Activated CD4-positive, alpha-beta T cell treated with anti-CD3 and anti-CD28 coated beads, Interleukin-2, amount 10 ng/mL, durations not matched to agents 7 days and 5 days (primary cell): ENCODE results near the gene MAMLD1. TPM values are rescaled to one million over a fixed set of nuclear protein-coding genes. Genes with fewer than 3 reads are reported as not detected.
A peak's percentile ranks its signal among the peaks of the same experiment; 100 is the strongest.

Source experiments
- CTCF ChIA-PET: fragments of 350-600 bp; sonication (Branson Sonifier 250); formaldehyde crosslinking; loops from one replicate; lab custom pipeline; 2021; ENCODE audit warnings: antibody characterized with exemption; lab: Charles Lee
- POLR2A ChIA-PET: fragments of 350-600 bp; sonication (Branson Sonifier 250); formaldehyde crosslinking; loops from one replicate; lab custom pipeline; 2021; ENCODE audit warnings: antibody characterized with exemption; lab: Charles Lee
- DNase-seq: peaks from one replicate; pipeline ENCODE4 v3.0.0-alpha.2; 2020
- H3K27ac Mint-ChIP-seq: one replicate; pipeline ENCODE4 v1.8.0; 2021; ENCODE audit warnings: mild to moderate bottlenecking, moderate library complexity, mixed read lengths
- H3K27me3 Mint-ChIP-seq: one replicate; pipeline ENCODE4 v1.8.0; 2021; ENCODE audit warnings: mixed read lengths
- H3K36me3 Mint-ChIP-seq: one replicate; pipeline ENCODE4 v1.8.0; 2021; ENCODE audit warnings: low read depth, mixed read lengths
- H3K4me1 Mint-ChIP-seq: one replicate; pipeline ENCODE4 v1.8.0; 2021; ENCODE audit warnings: mixed read lengths
- H3K4me3 Mint-ChIP-seq: one replicate; pipeline ENCODE4 v1.8.0; 2021; ENCODE audit warnings: mild to moderate bottlenecking, moderate library complexity, mixed read lengths
- H3K9me3 Mint-ChIP-seq: one replicate; pipeline ENCODE4 v1.8.0; 2021; ENCODE audit warnings: mixed read lengths
- total RNA-seq, 2 experiments: library from RNA; stranded (reverse); gene quantifications; one replicate each; pipeline ENCODE4 v1.2.3, GENCODE V29; 2021

The MAMLD1 gene, protein sequence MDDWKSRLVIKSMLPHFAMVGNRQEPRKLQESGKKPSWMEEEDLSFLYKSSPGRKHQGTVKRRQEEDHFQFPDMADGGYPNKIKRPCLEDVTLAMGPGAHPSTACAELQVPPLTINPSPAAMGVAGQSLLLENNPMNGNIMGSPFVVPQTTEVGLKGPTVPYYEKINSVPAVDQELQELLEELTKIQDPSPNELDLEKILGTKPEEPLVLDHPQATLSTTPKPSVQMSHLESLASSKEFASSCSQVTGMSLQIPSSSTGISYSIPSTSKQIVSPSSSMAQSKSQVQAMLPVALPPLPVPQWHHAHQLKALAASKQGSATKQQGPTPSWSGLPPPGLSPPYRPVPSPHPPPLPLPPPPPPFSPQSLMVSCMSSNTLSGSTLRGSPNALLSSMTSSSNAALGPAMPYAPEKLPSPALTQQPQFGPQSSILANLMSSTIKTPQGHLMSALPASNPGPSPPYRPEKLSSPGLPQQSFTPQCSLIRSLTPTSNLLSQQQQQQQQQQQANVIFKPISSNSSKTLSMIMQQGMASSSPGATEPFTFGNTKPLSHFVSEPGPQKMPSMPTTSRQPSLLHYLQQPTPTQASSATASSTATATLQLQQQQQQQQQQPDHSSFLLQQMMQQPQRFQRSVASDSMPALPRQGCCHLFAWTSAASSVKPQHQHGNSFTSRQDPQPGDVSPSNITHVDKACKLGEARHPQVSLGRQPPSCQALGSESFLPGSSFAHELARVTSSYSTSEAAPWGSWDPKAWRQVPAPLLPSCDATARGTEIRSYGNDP
- total RNA-seq = 1 to 10 TPM; 2.4 to 3.4 TPM

DNA sequence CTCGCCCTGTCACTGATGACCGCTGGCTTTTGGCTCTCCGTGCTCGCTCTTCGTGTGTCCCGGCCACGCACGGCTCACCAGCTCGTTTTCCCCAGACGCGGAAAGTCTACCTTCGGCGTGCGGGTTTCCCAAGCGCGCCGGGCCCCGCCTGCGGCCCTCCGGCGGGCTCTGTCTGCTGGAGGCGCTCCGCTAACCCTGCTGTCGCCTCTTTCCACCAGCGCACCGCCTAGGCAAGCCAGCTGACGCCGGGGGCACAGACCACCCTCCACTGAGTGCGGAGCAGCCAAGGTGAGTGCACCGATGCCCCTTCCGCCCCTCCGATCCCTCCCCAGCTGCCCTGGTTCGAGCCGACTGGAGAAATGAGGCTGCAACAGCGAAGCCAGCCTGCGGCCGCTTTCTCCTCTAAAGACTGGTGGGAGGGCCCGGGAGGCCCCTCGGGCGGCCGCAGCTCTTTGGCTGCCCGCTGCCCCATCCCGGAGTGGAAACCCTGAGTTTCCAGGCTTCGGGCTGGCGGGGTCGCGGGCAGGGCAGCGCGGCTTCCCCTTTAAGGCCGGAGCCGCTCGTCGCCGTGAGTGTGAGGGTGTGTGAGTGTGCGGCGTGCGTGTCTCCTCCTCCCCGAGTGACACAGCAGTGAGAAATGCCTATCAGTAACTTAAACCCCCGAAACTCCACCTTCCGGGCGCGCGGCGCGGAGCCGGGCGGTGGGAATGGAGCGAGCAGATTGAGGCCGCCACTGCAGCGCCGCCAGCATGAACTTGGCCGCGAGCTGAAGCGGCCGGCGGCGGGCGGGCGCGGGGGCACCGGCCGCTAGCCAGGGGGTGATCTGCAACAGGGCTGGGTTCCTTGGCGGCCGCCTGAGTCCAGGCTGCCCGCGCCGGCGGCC lies at the start of gene MAMLD1:
Gene MAMLD1, plus strand, starts transcription at position 719 of the 883 bp plus-strand sequence. CDS start 82,200 bp downstream, outside the sequence.
- Mint-ChIP-seq H3K36me3 (no peaks in the 10 kb centered on the region), H3K9me3 (no peaks in the 10 kb centered on the region), H3K27ac (peak within 1 kb of the TSS; percentile 36), H3K4me3 (peak within 1 kb of the TSS; percentile 73), H3K4me1 (peaks cover 32% of the 10 kb centered on the region), H3K27me3 (peaks cover 37% of the 10 kb centered on the region)
- DNase-seq = peak; percentile 65
- ChIA-PET POLR2A (no interaction called here), CTCF (interaction anchor here (1.0 kb wide), 1 partner anchor 145 kb away, joined by 3 read pairs; no protein-coding TSS in a partner anchor)

DNA sequence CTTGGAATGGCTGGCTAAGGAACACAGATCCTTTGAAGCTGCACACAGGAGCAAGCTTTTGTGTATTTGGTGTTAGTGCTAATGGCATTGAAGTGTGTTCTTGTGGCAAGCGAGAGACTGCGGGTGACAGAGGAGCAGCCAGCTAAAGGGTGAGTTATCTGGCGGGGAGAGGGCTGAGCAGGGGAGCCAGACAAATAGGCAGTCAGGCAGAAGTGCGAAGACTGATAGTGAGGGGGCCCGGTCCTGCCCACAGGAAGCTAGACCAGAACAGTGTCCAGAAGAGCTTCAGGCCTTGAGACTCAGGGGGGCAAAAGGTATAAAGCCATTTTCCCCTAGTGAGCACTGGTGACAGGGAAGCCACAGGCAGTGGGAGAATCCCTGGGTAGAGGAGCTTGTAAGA lies 49.6 kb upstream of the MAMLD1 start:
- DNase-seq = no peak
- H3K4me3 Mint-ChIP-seq = no peak overlapping the region
- ChIA-PET POLR2A (no interaction called here), CTCF (no interaction called here)
- H3K27me3 Mint-ChIP-seq = no peaks in the 10 kb centered on the region
- H3K4me1 Mint-ChIP-seq = peaks cover 6% of the 10 kb centered on the region
- no peak overlapping the region for H3K27ac Mint-ChIP-seq
- H3K36me3 Mint-ChIP-seq = no peaks in the 10 kb centered on the region
- no peaks in the 10 kb centered on the region for H3K9me3 Mint-ChIP-seq

DNA sequence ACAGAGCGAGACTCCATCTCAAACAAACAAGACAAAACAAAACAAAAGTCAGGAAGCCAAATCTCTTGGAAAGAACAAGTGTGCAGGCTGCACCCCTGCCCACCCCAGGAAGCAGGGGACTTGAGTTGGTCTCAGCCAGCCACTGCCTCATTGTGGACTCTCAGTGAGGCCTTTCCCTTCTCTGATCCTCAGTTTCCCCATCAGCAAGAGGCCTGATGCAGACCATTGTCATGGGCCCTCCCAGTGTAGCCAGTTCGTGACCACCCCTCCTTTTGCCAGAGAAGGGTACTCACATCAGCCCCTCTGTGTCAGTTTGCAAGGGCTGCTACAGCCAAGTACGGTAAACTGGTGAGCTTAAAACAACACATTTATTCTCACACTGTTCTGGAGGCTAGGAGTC lies 48.9 kb upstream of the MAMLD1 start:
- no peak for DNase-seq
- H3K36me3 Mint-ChIP-seq = no peaks in the 10 kb centered on the region
- POLR2A ChIA-PET = no interaction called here
- no peaks in the 10 kb centered on the region for H3K27me3 Mint-ChIP-seq
- peaks cover 2% of the 10 kb centered on the region for H3K4me1 Mint-ChIP-seq
- H3K4me3 Mint-ChIP-seq = no peak overlapping the region
- H3K27ac Mint-ChIP-seq = no peak overlapping the region
- H3K9me3 Mint-ChIP-seq = no peaks in the 10 kb centered on the region
- CTCF ChIA-PET = no interaction called here

DNA sequence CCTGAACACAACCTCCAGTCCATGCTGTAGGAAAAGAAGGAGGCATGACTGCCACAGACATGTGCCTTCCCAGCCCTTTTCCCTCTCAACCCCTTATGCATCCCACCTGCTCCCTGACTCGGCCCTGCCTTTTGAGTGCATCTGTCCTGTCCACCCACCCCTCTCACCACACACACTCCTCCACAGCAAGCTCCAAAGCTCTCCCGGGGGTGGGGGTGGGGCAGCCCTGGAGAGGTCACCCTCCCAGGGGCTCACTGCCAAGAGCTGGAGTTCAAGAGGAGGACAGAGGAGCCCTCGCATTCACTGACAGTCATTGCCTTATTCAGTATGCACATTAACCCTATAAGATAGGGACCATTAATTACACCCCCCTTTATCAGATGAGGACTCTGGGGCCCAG lies 46.6 kb upstream of the MAMLD1 start:
- H3K4me3 Mint-ChIP-seq = no peak overlapping the region
- ChIA-PET POLR2A (no interaction called here), CTCF (interaction anchor here (1.1 kb wide), 1 partner anchor 10 kb away, joined by 3 read pairs; no protein-coding TSS in a partner anchor)
- no peaks in the 10 kb centered on the region for H3K27me3 Mint-ChIP-seq
- no peaks in the 10 kb centered on the region for H3K36me3 Mint-ChIP-seq
- no peaks in the 10 kb centered on the region for H3K4me1 Mint-ChIP-seq
- H3K27ac Mint-ChIP-seq = no peak overlapping the region
- no peak for DNase-seq
- no peaks in the 10 kb centered on the region for H3K9me3 Mint-ChIP-seq

DNA sequence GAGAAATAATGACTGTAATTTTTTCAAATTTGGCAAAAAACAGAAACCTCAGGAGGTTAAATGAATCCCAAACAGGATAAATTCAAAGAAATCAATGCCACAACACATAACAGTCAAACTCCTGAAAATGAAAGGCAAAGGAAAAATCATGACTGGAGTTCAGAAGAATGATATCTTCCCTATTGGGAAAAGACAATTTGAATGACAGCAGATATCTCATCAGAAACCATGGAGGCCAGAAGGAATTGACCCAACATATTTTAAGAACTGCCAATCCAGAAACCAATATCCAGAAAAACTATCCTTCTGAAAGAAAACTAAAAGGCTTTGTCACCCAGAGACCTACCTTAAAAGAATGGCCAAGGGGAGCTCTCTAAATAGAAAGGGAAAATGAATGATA lies 40.1 kb upstream of the MAMLD1 start:
- Mint-ChIP-seq H3K27me3 (peaks cover 2% of the 10 kb centered on the region), H3K4me3 (no peak overlapping the region), H3K4me1 (peaks cover 2% of the 10 kb centered on the region), H3K9me3 (no peaks in the 10 kb centered on the region), H3K27ac (no peak overlapping the region), H3K36me3 (no peaks in the 10 kb centered on the region)
- ChIA-PET POLR2A (no interaction called here), CTCF (no interaction called here)
- no peak for DNase-seq

DNA sequence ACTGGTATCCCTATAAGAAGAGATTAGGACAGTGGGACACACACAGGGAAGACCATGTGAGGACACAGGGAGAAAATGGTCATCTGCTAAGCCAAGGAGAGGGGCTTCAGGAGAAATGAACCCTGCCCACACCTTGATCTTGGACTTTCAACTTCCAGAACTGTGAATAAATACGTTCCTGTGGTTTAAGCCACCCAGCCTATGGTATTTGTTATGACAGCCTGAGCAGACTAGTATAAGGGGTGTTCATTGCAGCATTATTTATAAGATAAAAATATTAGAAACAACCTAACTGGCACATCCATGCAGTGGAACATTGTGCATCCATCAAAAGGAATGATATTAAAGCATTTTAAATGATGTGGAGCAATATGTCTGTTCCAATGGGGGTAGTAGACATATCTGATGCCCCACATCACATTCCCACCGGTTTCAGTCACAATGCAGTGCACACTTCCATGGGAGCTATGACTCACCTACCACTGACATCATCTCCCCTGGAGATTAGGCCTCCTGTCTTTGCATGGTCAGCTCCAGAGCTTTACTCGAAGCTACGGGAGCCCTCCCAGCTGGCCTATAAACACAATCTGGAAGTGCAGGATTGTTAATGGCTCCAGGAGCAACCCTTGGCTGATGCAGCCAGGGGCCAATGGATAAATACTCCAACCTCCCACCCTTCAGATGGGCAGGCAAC lies 38.9 kb upstream of the MAMLD1 start:
- POLR2A ChIA-PET = no interaction called here
- peaks cover 3% of the 10 kb centered on the region for H3K4me1 Mint-ChIP-seq
- no peak overlapping the region for H3K4me3 Mint-ChIP-seq
- H3K27ac Mint-ChIP-seq = no peak overlapping the region
- no peaks in the 10 kb centered on the region for H3K9me3 Mint-ChIP-seq
- no peaks in the 10 kb centered on the region for H3K36me3 Mint-ChIP-seq
- peaks cover 2% of the 10 kb centered on the region for H3K27me3 Mint-ChIP-seq
- CTCF ChIA-PET = no interaction called here
- DNase-seq = no peak

DNA sequence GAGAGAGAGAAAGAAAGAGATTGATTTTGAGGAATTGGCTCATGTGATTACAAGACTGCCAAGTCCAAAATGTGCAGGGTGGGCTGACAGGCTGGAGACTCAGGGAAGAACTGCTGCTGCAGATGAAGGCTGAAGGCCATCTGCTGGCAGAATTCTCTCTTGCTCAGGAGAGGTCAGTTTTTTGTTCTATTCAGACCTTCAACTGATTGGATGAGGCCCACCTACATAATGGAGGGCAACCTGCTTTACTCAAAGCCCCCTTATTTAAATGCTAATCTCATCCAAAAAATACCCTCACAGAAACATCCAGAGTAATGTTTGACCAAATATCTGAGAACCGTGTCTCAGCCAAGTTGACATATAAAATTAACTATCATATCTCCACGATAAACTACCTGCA lies 38.2 kb upstream of the MAMLD1 start:
- Mint-ChIP-seq H3K27me3 (peaks cover 2% of the 10 kb centered on the region), H3K27ac (no peak overlapping the region), H3K4me1 (peaks cover 4% of the 10 kb centered on the region), H3K9me3 (no peaks in the 10 kb centered on the region), H3K36me3 (no peaks in the 10 kb centered on the region), H3K4me3 (no peak overlapping the region)
- ChIA-PET CTCF (no interaction called here), POLR2A (no interaction called here)
- no peak for DNase-seq

DNA sequence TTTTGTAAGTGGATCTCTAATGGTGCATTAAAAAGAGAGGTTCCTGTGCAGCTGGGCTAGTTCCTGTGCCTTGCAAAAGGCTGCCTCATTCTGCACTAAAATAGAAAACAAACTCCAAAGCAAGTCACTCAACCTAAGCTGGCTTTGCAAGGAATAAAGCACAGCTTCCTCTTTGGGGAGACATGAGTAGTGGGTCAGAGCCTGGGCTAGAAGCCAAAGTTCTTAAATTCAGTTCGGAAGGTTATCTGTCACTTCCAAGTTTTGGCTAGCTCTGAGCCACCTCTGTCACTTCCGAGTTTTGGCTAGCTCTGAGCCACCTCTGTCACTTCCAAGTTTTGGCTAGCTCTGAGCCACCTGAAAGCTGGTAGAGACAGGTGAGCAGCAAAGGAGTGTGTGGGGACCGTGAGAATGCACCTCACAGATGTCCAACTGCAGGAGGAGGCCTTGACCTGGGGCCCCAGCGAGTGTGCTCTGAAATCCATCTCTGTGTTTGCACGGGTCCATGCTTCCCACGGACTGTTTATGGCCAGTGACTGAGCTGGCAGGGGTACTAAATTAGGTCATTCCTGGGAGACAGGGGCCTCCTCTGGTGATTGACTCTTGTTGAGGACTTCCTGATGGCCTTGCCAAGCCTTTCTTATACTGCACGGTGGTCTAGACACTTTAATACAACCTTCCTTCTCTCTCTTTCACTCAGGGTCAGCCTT lies 36.4 kb upstream of the MAMLD1 start:
- Mint-ChIP-seq H3K9me3 (no peaks in the 10 kb centered on the region), H3K27me3 (peaks cover 2% of the 10 kb centered on the region), H3K36me3 (no peaks in the 10 kb centered on the region), H3K4me3 (no peak overlapping the region), H3K4me1 (peaks cover 4% of the 10 kb centered on the region), H3K27ac (no peak overlapping the region)
- ChIA-PET CTCF (interaction anchor here (0.9 kb wide), 1 partner anchor 10 kb away, joined by 3 read pairs; no protein-coding TSS in a partner anchor), POLR2A (no interaction called here)
- DNase-seq = no peak

DNA sequence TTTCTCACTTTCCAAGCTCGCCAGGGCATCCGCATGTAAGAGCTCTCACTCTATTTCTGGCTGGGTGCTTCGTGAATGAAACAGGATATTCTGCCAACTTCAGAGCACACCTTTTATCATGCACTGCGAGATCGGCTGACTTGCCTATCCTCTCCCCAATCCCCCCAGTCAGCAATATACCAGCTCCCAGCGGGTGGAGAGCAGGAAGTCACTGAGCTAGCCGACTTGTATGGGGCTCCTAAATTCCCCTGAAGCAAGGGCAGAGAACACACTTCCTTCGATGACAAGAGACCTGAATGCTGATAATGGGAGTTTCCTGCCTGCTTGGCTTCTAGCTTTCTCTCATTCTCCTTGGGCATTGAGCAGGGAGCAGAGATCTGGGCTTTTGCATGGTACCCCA lies 33.8 kb upstream of the MAMLD1 start:
- H3K36me3 Mint-ChIP-seq = no peaks in the 10 kb centered on the region
- no peak for DNase-seq
- CTCF ChIA-PET = no interaction called here
- no peak overlapping the region for H3K27ac Mint-ChIP-seq
- H3K4me3 Mint-ChIP-seq = no peak overlapping the region
- H3K4me1 Mint-ChIP-seq = peaks cover 15% of the 10 kb centered on the region
- POLR2A ChIA-PET = no interaction called here
- H3K9me3 Mint-ChIP-seq = no peaks in the 10 kb centered on the region
- no peaks in the 10 kb centered on the region for H3K27me3 Mint-ChIP-seq

DNA sequence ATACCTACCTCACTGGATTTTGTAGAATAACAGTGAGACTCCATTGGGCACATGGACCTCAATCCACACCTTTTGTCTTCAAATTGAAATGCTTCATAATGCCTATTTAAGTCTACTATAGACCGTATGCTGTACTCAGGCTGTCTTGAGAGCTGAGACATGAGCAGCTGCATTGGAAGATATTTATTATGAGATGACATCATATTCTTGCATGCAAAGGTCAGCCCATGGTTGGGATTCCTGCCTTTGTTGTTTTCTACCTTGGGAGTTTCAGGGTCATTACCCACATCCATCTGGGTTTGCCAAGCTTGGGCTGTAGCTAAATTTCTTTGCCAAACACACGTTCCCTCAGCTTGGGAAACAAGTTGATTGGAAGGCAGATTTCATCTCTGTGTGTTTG lies 33.2 kb upstream of the MAMLD1 start:
- DNase-seq = no peak
- Mint-ChIP-seq H3K4me3 (no peak overlapping the region), H3K27ac (no peak overlapping the region), H3K36me3 (no peaks in the 10 kb centered on the region), H3K9me3 (no peaks in the 10 kb centered on the region), H3K4me1 (peaks cover 15% of the 10 kb centered on the region), H3K27me3 (no peaks in the 10 kb centered on the region)
- ChIA-PET POLR2A (no interaction called here), CTCF (no interaction called here)

DNA sequence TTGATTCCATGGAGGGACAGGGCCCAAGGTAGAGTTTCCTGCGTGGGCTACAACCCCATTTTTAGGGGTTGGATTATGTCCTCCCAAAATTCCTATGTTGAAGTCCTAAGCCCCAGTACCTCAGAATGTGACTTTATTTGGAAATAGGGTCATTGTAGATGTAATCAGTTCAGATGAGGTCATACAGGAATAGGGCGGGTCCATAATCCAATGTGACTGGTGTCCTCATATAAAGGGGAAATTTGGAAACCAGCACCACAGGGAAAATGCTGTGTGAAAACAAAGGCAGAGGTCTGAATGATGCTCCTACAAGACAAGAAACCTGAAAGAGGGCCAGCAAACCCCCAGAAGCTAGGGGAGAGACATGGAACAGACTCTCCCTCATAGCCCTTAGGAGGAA lies 31.1 kb upstream of the MAMLD1 start:
- Mint-ChIP-seq H3K4me1 (peaks cover 12% of the 10 kb centered on the region), H3K36me3 (no peaks in the 10 kb centered on the region), H3K27ac (no peak overlapping the region), H3K27me3 (no peaks in the 10 kb centered on the region), H3K4me3 (no peak overlapping the region), H3K9me3 (no peaks in the 10 kb centered on the region)
- no peak for DNase-seq
- CTCF ChIA-PET = no interaction called here
- POLR2A ChIA-PET = no interaction called here

DNA sequence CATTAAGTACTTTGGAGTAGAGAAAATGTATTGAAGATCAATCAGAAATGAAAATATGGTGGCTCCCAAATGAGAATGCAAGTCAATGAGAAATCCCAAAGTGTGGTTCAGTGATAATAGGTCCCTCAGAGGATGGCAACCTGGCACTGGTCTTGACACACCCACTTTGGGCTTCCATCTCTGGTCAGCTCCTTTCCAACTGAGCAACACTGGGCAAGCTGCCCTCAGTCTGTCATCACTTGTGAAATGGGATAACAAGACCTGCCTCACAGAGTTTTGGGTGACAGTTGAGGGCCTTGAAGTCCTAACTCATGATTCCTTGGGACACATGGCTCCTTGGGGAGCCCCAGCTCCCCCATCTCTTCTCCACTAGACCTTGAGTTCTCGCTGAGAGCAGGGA lies 29.0 kb upstream of the MAMLD1 start:
- Mint-ChIP-seq H3K27ac (no peak overlapping the region), H3K9me3 (no peaks in the 10 kb centered on the region), H3K36me3 (no peaks in the 10 kb centered on the region), H3K4me3 (no peak overlapping the region), H3K27me3 (no peaks in the 10 kb centered on the region), H3K4me1 (peaks cover 12% of the 10 kb centered on the region)
- DNase-seq = no peak
- ChIA-PET POLR2A (no interaction called here), CTCF (no interaction called here)
